ENCODE data around the gene LSM6. TPM values are rescaled to one million over a fixed set of nuclear protein-coding genes. Genes with fewer than 3 reads are reported as not detected.

The LSM6 gene
- total and polyA plus RNA-seq, 2 donors from 2014 or later = 24.3 to 36.7 TPM

DNA sequence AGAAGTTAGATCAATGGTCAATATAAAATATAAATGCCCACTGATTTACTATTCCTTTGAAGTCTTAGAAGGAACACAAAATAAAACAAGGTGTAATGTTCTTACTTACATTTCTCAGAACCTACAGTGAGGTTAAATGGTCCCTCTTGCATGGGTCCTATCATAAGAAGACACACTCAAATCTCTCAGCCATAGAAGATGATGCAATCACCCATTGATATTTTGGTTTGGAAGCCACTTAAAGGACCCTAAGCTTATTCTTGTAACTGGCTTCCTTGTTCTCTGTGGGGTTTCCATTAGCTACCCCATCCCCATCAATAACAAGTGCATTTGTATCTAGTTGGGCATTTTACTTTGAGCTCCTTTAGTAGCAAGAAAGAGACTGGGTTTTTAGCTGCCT is 53.9 kb downstream of the LSM6 start:
- Histone ChIP-seq H3K9me3 (ENCODE audit: control insufficient read depth in 2 of 3, insufficient read depth in 1 of 3, low read length in 3 of 3) (peaks cover 0 to 4% (median 0%) of the 10 kb centered on the region in 3 donors), H3K9ac (ENCODE audit: low read length in 3 of 3) (no peak overlapping the region), H3K27ac (ENCODE audit: low read depth in 2 of 2, low read length in 2 of 2) (no peak overlapping the region), H3K4me3 (ENCODE audit: low read length in 3 of 3) (no peak overlapping the region), H3K27me3 (ENCODE audit: control insufficient read depth, insufficient read depth, low read length) (no peaks in the 10 kb centered on the region), H3K4me1 (ENCODE audit: control insufficient read depth in 2 of 3, insufficient read depth in 2 of 3, low read depth in 1 of 3, low read length in 3 of 3) (no peaks in the 10 kb centered on the region), H3K36me3 (ENCODE audit: control insufficient read depth in 2 of 3, insufficient read depth in 3 of 3, low read length in 3 of 3) (no peaks in the 10 kb centered on the region)
- TF ChIP-seq, protein P1, sequence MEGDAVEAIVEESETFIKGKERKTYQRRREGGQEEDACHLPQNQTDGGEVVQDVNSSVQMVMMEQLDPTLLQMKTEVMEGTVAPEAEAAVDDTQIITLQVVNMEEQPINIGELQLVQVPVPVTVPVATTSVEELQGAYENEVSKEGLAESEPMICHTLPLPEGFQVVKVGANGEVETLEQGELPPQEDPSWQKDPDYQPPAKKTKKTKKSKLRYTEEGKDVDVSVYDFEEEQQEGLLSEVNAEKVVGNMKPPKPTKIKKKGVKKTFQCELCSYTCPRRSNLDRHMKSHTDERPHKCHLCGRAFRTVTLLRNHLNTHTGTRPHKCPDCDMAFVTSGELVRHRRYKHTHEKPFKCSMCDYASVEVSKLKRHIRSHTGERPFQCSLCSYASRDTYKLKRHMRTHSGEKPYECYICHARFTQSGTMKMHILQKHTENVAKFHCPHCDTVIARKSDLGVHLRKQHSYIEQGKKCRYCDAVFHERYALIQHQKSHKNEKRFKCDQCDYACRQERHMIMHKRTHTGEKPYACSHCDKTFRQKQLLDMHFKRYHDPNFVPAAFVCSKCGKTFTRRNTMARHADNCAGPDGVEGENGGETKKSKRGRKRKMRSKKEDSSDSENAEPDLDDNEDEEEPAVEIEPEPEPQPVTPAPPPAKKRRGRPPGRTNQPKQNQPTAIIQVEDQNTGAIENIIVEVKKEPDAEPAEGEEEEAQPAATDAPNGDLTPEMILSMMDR (IDR thresholded peaks at IDR 0.05; ENCODE audit: borderline replicate concordance, extremely low read depth, insufficient read depth) = no peak
- intact Hi-C loops (cut with DNase I) = no loop called here
- DNase-seq (no peak), FAIRE-seq (no peak)

DNA sequence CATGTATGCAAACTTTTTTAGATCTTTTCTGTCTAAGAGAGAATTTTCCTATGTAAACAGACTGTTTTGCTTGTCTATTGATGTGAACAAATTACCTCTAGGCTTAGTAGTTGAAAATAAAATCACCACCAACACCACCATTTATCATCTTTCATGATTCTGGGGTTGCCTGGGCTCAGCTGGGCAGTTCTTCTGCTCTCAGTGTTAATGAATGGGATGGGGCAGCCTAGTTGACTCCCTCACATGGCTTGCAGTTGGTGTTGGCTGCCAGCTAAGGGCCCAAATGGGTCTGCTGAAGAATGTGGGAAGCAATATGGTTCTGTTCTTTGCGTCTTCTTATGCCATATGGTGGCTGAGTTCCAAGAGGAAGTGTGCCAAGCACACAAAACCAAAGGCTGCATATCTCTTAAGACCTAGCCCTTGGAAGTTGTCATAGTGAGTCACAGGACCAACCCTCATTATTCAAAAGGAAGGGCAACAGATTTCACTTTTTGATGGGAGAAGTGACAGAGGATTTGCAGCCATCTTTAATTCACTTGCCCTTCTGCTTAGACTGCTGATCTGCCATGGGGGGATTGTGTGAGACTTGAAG is 56.7 kb downstream of the LSM6 start:
- no peak overlapping the region for H3K27ac ChIP-seq (ENCODE audit: low read depth in 2 of 2, low read length in 2 of 2)
- H3K4me3 ChIP-seq (ENCODE audit: low read length in 3 of 3) = no peak overlapping the region
- H3K9me3 ChIP-seq (ENCODE audit: control insufficient read depth in 2 of 3, insufficient read depth in 1 of 3, low read length in 3 of 3) = peaks cover 0 to 4% (median 0%) of the 10 kb centered on the region in 3 donors
- no peaks in the 10 kb centered on the region for H3K36me3 ChIP-seq (ENCODE audit: control insufficient read depth in 2 of 3, insufficient read depth in 3 of 3, low read length in 3 of 3)
- H3K9ac ChIP-seq (ENCODE audit: low read length in 3 of 3) = no peak overlapping the region
- H3K27me3 ChIP-seq (ENCODE audit: control insufficient read depth, insufficient read depth, low read length) = no peaks in the 10 kb centered on the region
- DNase-seq = no peak
- intact Hi-C loops (cut with DNase I) = no loop called here
- no peaks in the 10 kb centered on the region for H3K4me1 ChIP-seq (ENCODE audit: control insufficient read depth in 2 of 3, insufficient read depth in 2 of 3, low read depth in 1 of 3, low read length in 3 of 3)
- TF ChIP-seq, protein P1 (IDR thresholded peaks at IDR 0.05; ENCODE audit: borderline replicate concordance, extremely low read depth, insufficient read depth) = no peak
- no peak for FAIRE-seq

DNA sequence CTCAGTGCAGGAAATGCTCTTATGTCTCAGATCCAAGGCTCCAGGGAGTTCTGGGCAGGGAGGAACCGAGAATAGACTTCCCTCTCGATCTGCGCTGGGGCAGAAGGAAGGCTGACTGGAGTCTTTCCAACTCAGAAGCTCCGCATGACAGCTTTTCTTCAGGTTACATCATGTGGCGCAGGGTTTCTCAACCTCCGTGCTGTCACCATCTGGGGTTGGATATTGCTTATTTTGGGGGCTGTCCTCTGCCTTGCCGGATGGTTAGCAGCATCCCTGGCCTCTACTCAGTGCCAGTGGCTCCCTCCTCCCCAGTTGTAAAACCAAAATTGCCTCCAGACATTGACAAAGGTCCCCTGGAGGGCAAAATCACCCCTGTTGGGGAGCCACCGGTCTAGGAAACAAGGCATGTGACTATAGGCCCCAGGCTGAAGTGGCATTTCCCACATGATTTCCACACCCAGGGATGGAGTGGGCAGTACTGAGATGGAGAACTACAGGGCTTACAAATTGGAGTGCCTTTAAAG is 60.2 kb downstream of the LSM6 start:
- Histone ChIP-seq H3K9me3 (ENCODE audit: control insufficient read depth in 2 of 3, insufficient read depth in 1 of 3, low read length in 3 of 3) (peaks cover 0 to 4% (median 0%) of the 10 kb centered on the region in 3 donors), H3K4me3 (ENCODE audit: low read length in 3 of 3) (no peak overlapping the region), H3K36me3 (ENCODE audit: control insufficient read depth in 2 of 3, insufficient read depth in 3 of 3, low read length in 3 of 3) (no peaks in the 10 kb centered on the region), H3K4me1 (ENCODE audit: control insufficient read depth in 2 of 3, insufficient read depth in 2 of 3, low read depth in 1 of 3, low read length in 3 of 3) (no peaks in the 10 kb centered on the region), H3K27ac (ENCODE audit: low read depth in 2 of 2, low read length in 2 of 2) (no peak overlapping the region), H3K27me3 (ENCODE audit: control insufficient read depth, insufficient read depth, low read length) (no peaks in the 10 kb centered on the region), H3K9ac (ENCODE audit: low read length in 3 of 3) (no peak overlapping the region)
- intact Hi-C loops (cut with DNase I) = no loop called here
- TF ChIP-seq, protein P1 (IDR thresholded peaks at IDR 0.05; ENCODE audit: borderline replicate concordance, extremely low read depth, insufficient read depth) = no peak
- FAIRE-seq = no peak
- no peak for DNase-seq
